Measurements from ENCODE around the gene ATP11C. TPM values are rescaled to one million over a fixed set of nuclear protein-coding genes. Genes with fewer than 3 reads are reported as not detected.
"Not testable (repeated sequence)": the region's sequence is repeated elsewhere in the genome, so short reads cannot be mapped to it uniquely, and the experiment has no call there.

The ATP11C gene
- total and polyA plus RNA-seq, 2 experiments from 2014 or later: 8.5 to 22.3 TPM

GRCh38 chrX:139864640-139865039, 68.2 kb downstream of the ATP11C start:
- DNase-seq (ENCODE audit: low spot score): no peak
- Histone ChIP-seq H2AFZ (no peak overlapping the region), H3K4me2 (no peak overlapping the region), H3K27me3 (no peaks in the 10 kb centered on the region), H3K27ac (no peak overlapping the region), H3K79me2 (no peaks in the 10 kb centered on the region), H3K9me3 (ENCODE audit: low read depth) (no peaks in the 10 kb centered on the region), H3K4me3 (no peak overlapping the region), H3K9me2 (replicated peaks; ENCODE audit: insufficient read depth) (no peaks in the 10 kb centered on the region), H3K4me1 (ENCODE audit: insufficient read depth) (no peaks in the 10 kb centered on the region), H3K36me3 (replicated peaks; ENCODE audit: insufficient read depth, low read depth) (no peaks in the 10 kb centered on the region), H4K20me1 (ENCODE audit: insufficient read depth, poor library complexity, severe bottlenecking) (no peaks in the 10 kb centered on the region)
- TF ChIP-seq CTCF (IDR thresholded peaks at IDR 0.05; ENCODE audit: poor library complexity) (no peak), EZH2phosphoT487 (IDR thresholded peaks at IDR 0.05; ENCODE audit: low read depth, severe bottlenecking, unreplicated experiment) (no peak), EZH2 (IDR thresholded peaks at IDR 0.05; ENCODE audit: borderline replicate concordance) (no peak)
- WGBS (ENCODE audit: low lambda C conversion rate, missing lambda C conversion rate): 91% methylated on average over 3 of the region's 3 CpGs

GRCh38 chrX:139862208-139862607, 70.6 kb downstream of the ATP11C start:
- Histone ChIP-seq H3K4me3 (no peak overlapping the region), H3K27me3 (no peaks in the 10 kb centered on the region), H3K9me3 (ENCODE audit: low read depth) (no peaks in the 10 kb centered on the region), H3K79me2 (no peaks in the 10 kb centered on the region), H4K20me1 (ENCODE audit: insufficient read depth, poor library complexity, severe bottlenecking) (no peaks in the 10 kb centered on the region), H2AFZ (no peak overlapping the region), H3K36me3 (replicated peaks; ENCODE audit: insufficient read depth, low read depth) (no peaks in the 10 kb centered on the region), H3K4me2 (no peak overlapping the region), H3K9me2 (replicated peaks; ENCODE audit: insufficient read depth) (no peaks in the 10 kb centered on the region), H3K27ac (no peak overlapping the region), H3K4me1 (ENCODE audit: insufficient read depth) (no peaks in the 10 kb centered on the region)
- DNase-seq (ENCODE audit: low spot score): no peak
- TF ChIP-seq EZH2phosphoT487 (IDR thresholded peaks at IDR 0.05; ENCODE audit: low read depth, severe bottlenecking, unreplicated experiment) (no peak), EZH2 (IDR thresholded peaks at IDR 0.05; ENCODE audit: borderline replicate concordance) (no peak), CTCF (IDR thresholded peaks at IDR 0.05; ENCODE audit: poor library complexity) (no peak)
- WGBS (ENCODE audit: low lambda C conversion rate, missing lambda C conversion rate): 72% methylated on average over 5 of the region's 5 CpGs

- not testable (repeated sequence) for H3K4me2 ChIP-seq; H3K79me2 ChIP-seq; H3K27me3 ChIP-seq; H3K27ac ChIP-seq; H3K9me2 ChIP-seq (replicated peaks; ENCODE audit: insufficient read depth); DNase-seq (ENCODE audit: low spot score); H4K20me1 ChIP-seq (ENCODE audit: insufficient read depth, poor library complexity, severe bottlenecking); H3K4me3 ChIP-seq; H2AFZ ChIP-seq; H3K9me3 ChIP-seq (ENCODE audit: low read depth); H3K4me1 ChIP-seq (ENCODE audit: insufficient read depth); H3K36me3 ChIP-seq (replicated peaks; ENCODE audit: insufficient read depth, low read depth)
- WGBS (ENCODE audit: low lambda C conversion rate, missing lambda C conversion rate): 94% methylated on average over 4 of the region's 4 CpGs
Observed at GRCh38 chrX:139856826-139857225, 76.0 kb downstream of the ATP11C start.

GRCh38 chrX:139851730-139852129, 81.1 kb downstream of the ATP11C start:
- no peaks in the 10 kb centered on the region for H3K9me3 ChIP-seq (ENCODE audit: low read depth)
- no peak for DNase-seq (ENCODE audit: low spot score)
- H3K4me1 ChIP-seq (ENCODE audit: insufficient read depth): no peaks in the 10 kb centered on the region

More at GRCh38 chrX:139851730-139852129, 81.1 kb downstream of the ATP11C start:
- 99% methylated on average over 3 of the region's 3 CpGs for WGBS (ENCODE audit: low lambda C conversion rate, missing lambda C conversion rate)
- TF ChIP-seq EZH2phosphoT487 (IDR thresholded peaks at IDR 0.05; ENCODE audit: low read depth, severe bottlenecking, unreplicated experiment) (no peak), CTCF (IDR thresholded peaks at IDR 0.05; ENCODE audit: poor library complexity) (no peak), EZH2 (IDR thresholded peaks at IDR 0.05; ENCODE audit: borderline replicate concordance) (no peak)
- H3K27me3 ChIP-seq: no peaks in the 10 kb centered on the region
- no peak overlapping the region for H3K4me3 ChIP-seq
- no peak overlapping the region for H2AFZ ChIP-seq
- no peaks in the 10 kb centered on the region for H3K9me2 ChIP-seq (replicated peaks; ENCODE audit: insufficient read depth)
- no peak overlapping the region for H3K4me2 ChIP-seq
- H3K27ac ChIP-seq: no peak overlapping the region
- no peaks in the 10 kb centered on the region for H4K20me1 ChIP-seq (ENCODE audit: insufficient read depth, poor library complexity, severe bottlenecking)
- H3K36me3 ChIP-seq (replicated peaks; ENCODE audit: insufficient read depth, low read depth): no peaks in the 10 kb centered on the region
- no peaks in the 10 kb centered on the region for H3K79me2 ChIP-seq

Data from hepatocyte (in vitro differentiated cells).